GM18909 (cell line): Measurements from ENCODE around the gene EFCAB5.
"Not testable (repeated sequence)": the region's sequence is repeated elsewhere in the genome, so short reads cannot be mapped to it uniquely, and the experiment has no call there.

Experiments used
- ATAC-seq: cut with Tn5 transposase; IDR thresholded peaks from one replicate; pipeline ENCODE4 v1.9.1; 2021; ENCODE audit warnings: mild to moderate bottlenecking; ENCODE audit not compliant: unreplicated experiment, poor library complexity

The EFCAB5 gene

GRCh38 chr17:30000001-30000754, 58.7 kb downstream of the EFCAB5 start:
- ATAC-seq = no peak

- no peak for ATAC-seq
These were observed 59.4 kb downstream of the EFCAB5 start for GRCh38 chr17:30000755-30001257.

GRCh38 chr17:30002088-30002487, 60.7 kb downstream of the EFCAB5 start:
- ATAC-seq = no peak

GRCh38 chr17:30005709-30006320, 64.4 kb downstream of the EFCAB5 start:
- ATAC-seq = no peak

GRCh38 chr17:30011934-30012333, 70.5 kb downstream of the EFCAB5 start:
- ATAC-seq = not testable (repeated sequence)

GRCh38 chr17:30021708-30022317, 80.4 kb downstream of the EFCAB5 start:
- ATAC-seq = no peak

GRCh38 chr17:30025325-30025724, 83.9 kb downstream of the EFCAB5 start:
- not testable (repeated sequence) for ATAC-seq

- ATAC-seq = no peak
These were observed 86.2 kb downstream of the EFCAB5 start for GRCh38 chr17:30027676-30028075.

- ATAC-seq = no peak
These were observed 89.9 kb downstream of the EFCAB5 start for GRCh38 chr17:30031214-30031869.

- ATAC-seq = no peak
These were observed 93.9 kb downstream of the EFCAB5 start for GRCh38 chr17:30035369-30035768.

GRCh38 chr17:30040719-30041518, 99.5 kb downstream of the EFCAB5 start:
- ATAC-seq = not testable (repeated sequence)

- no peak for ATAC-seq
These were observed 100.1 kb downstream of the EFCAB5 start for GRCh38 chr17:30041551-30041950.

- no peak for ATAC-seq
These were observed 120.9 kb downstream of the EFCAB5 start for GRCh38 chr17:30062372-30062771.

GRCh38 chr17:30064738-30065137, 123.3 kb downstream of the EFCAB5 start:
- no peak for ATAC-seq

GRCh38 chr17:30068465-30068864, 127.0 kb downstream of the EFCAB5 start:
- ATAC-seq = no peak

GRCh38 chr17:30074254-30074653, 132.8 kb downstream of the EFCAB5 start:
- ATAC-seq = no peak

- ATAC-seq = no peak
These were observed 133.3 kb downstream of the EFCAB5 start for GRCh38 chr17:30074730-30075129.

GRCh38 chr17:30082773-30083172, 141.3 kb downstream of the EFCAB5 start:
- ATAC-seq = no peak

- no peak for ATAC-seq
These were observed 143.4 kb downstream of the EFCAB5 start for GRCh38 chr17:30084788-30085187.

- no peak for ATAC-seq
These were observed 145.5 kb downstream of the EFCAB5 start for GRCh38 chr17:30086896-30087295.
